IPS-11a (cell line): ENCODE measurements around the gene ZNG1E.
"Not testable (repeated sequence)": the region's sequence is repeated elsewhere in the genome, so short reads cannot be mapped to it uniquely, and the experiment has no call there.

Source experiments
- H3K4me3 ChIP-seq: one replicate; pipeline ENCODE4 v1.5.1; 2013; ENCODE audit warnings: low read depth, low read length, control low read depth

Gene ZNG1E

GRCh38 chr9:65675589-65676021 is at the start of gene ZNG1E:
TSS of gene ZNG1E (plus strand) at chr9:65675928. CDS start at chr9:65675977, 49 bp downstream.
- H3K4me3 ChIP-seq: peak within 1 kb of the TSS; percentile 33

- H3K4me3 ChIP-seq: not testable (repeated sequence)
Observed at GRCh38 chr9:65673579-65673978, 2.1 kb upstream of the ZNG1E start.

GRCh38 chr9:65675018-65675417 is 710 bp upstream of the ZNG1E start:
- H3K4me3 ChIP-seq: not testable (repeated sequence)

GRCh38 chr9:65676389-65676788 is 661 bp downstream of the ZNG1E start:
- not testable (repeated sequence) for H3K4me3 ChIP-seq

GRCh38 chr9:65678533-65678932 is 2.8 kb downstream of the ZNG1E start:
- H3K4me3 ChIP-seq: not testable (repeated sequence)

GRCh38 chr9:65703550-65703949 is 27.8 kb downstream of the ZNG1E start:
- H3K4me3 ChIP-seq: not testable (repeated sequence)

- H3K4me3 ChIP-seq: not testable (repeated sequence)
Observed at GRCh38 chr9:65714445-65714844, 38.7 kb downstream of the ZNG1E start.

- not testable (repeated sequence) for H3K4me3 ChIP-seq
Observed at GRCh38 chr9:65737096-65737564, 61.4 kb downstream of the ZNG1E start, which contains the start of gene FOXD4L4. TSS of gene FOXD4L4 (plus strand) at chr9:65737146. CDS start at chr9:65737146, 0 bp downstream.

- not testable (repeated sequence) for H3K4me3 ChIP-seq
Observed at GRCh38 chr9:65738133-65738532, 62.4 kb downstream of the ZNG1E start.
